Measurements from ENCODE around the gene NOTCH4.

DNA sequence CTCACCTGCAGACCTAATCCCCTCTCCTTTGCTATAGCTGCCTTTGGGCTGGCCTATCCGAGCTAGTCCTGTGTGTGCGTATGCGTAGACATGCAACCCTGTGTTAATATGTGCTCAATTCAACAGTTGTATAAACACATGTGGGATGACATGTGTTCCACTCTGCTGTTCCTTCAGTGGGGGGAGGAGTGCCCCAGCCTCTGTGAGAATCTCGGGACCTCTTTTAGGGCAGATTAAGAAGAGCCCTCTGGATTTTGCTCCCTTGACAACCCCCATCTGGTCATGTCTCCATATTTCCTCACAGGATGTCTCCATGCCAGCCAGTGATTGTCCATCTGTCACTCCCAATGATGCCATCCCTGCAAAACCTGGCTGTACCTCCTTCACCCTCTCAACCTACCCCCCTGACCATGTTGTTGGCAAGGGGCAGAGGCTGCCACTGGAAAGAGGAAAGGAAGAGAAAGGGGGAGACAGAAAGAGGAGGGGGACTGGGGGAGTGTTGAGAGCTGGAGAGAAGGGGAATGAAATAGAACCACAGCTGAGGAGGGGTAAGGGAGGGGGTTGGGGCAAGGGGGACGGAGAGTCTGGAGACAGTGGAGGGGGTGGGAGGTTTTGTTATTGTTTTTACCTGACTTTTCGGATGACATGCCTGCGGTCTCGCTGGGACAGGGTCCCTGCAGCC is 72.5 kb downstream of the NOTCH4 start:
- TF ChIP-seq CTCF (IDR thresholded peaks at IDR 0.05; ENCODE audit: extremely low read depth in 1 of 2, insufficient read depth in 1 of 2, low read depth in 1 of 2, low read length in 2 of 2) (no peak), POLR2AphosphoS5 (IDR thresholded peaks at IDR 0.05; ENCODE audit: insufficient read depth, low read depth, low read length) (no peak), EZH2 (IDR thresholded peaks at IDR 0.05; ENCODE audit: borderline replicate concordance, low read depth, low read length, severe bottlenecking) (no peak), POLR2A (IDR thresholded peaks at IDR 0.05; ENCODE audit: low read depth, low read length) (no peak), MAX (IDR thresholded peaks at IDR 0.05; ENCODE audit: insufficient read depth, insufficient read length) (no peak)

All from endothelial cell of umbilical vein (primary cell).